ENCODE results near the gene ALOX15B.

ALOX15B gene

GRCh38 chr17:8038954-8039610, at the start of gene ALOX15B:
ALOX15B (plus strand) TSS chr17:8039059; CDS start chr17:8039156, 97 bp downstream.
- no peak for DNase-seq (ENCODE audit: extremely low spot score)
- ChIA-PET POLR2A (no interaction called here), CTCF (no interaction called here)
- TF ChIP-seq TARDBP (IDR thresholded peaks at IDR 0.05): no peak
- no peak for TF ChIP-seq HDGF (IDR thresholded peaks at IDR 0.05; ENCODE audit: borderline replicate concordance)
- TF ChIP-seq LEF1 (IDR thresholded peaks at IDR 0.05; ENCODE audit: borderline replicate concordance): no peak
- TF ChIP-seq SP1 (IDR thresholded peaks at IDR 0.05): no peak
- no peak for TF ChIP-seq FOXA1 (IDR thresholded peaks at IDR 0.05)
- TF ChIP-seq BHLHE40 (IDR thresholded peaks at IDR 0.05; ENCODE audit: borderline replicate concordance): no peak
- no peak for TF ChIP-seq SUZ12 (IDR thresholded peaks at IDR 0.05)
- TF ChIP-seq ELF4 (IDR thresholded peaks at IDR 0.05): no peak
- no peak for TF ChIP-seq NFRKB (IDR thresholded peaks at IDR 0.05)
- no peak for TF ChIP-seq ARNT (IDR thresholded peaks at IDR 0.05)
- no peak for TF ChIP-seq FOXM1 (IDR thresholded peaks at IDR 0.05; ENCODE audit: borderline replicate concordance)
- TF ChIP-seq CTBP1 (IDR thresholded peaks at IDR 0.05; ENCODE audit: borderline replicate concordance): no peak
- TF ChIP-seq FOXK2 (IDR thresholded peaks at IDR 0.05): no peak
- no peak for TF ChIP-seq PKNOX1 (IDR thresholded peaks at IDR 0.05)

GRCh38 chr17:7989781-7990655, 48.8 kb upstream of the ALOX15B start:
- TF ChIP-seq FOXK2 (IDR thresholded peaks at IDR 0.05) (no peak), ZNF384 (IDR thresholded peaks at IDR 0.05) (no peak), ELF4 (IDR thresholded peaks at IDR 0.05) (peak; percentile 46; the same call in 1 of the 2 replicates), TARDBP (IDR thresholded peaks at IDR 0.05) (no peak), ARNT (IDR thresholded peaks at IDR 0.05) (no peak), BHLHE40 (IDR thresholded peaks at IDR 0.05; ENCODE audit: borderline replicate concordance) (no peak), PKNOX1 (IDR thresholded peaks at IDR 0.05) (no peak), L3MBTL2 (conservative IDR thresholded peaks at IDR 0.05) (peak; percentile 76), FOXA1 (IDR thresholded peaks at IDR 0.05) (no peak)
- CTCF ChIA-PET: interaction anchor here (0.5 to 3.0 kb wide), 27 partner anchors 9 to 362 kb away, joined by 3 to 14 read pairs (median 4); partner anchors contain the start of genes KDM6B, NAA38 and RNF227
- DNase-seq (ENCODE audit: extremely low spot score): peak; percentile 89
- POLR2A ChIA-PET: interaction anchor here (0.9 to 2.9 kb wide), 9 partner anchors 12 to 245 kb away, joined by 3 to 21 read pairs (median 4); partner anchors contain the start of genes CNTROB, RNF227 and TRAPPC1

- ChIA-PET POLR2A (interaction anchor here (0.7 to 1.1 kb wide), 2 partner anchors 16 to 77 kb away, joined by 3 read pairs; partner anchors contain the start of gene RNF227), CTCF (interaction anchor here (1.3 kb wide), 1 partner anchor 129 kb away, joined by 3 read pairs; no protein-coding TSS in a partner anchor)
- DNase-seq (ENCODE audit: extremely low spot score): no peak
- TF ChIP-seq PKNOX1 (IDR thresholded peaks at IDR 0.05): no peak
- no peak for TF ChIP-seq ARNT (IDR thresholded peaks at IDR 0.05)
- TF ChIP-seq CTBP1 (IDR thresholded peaks at IDR 0.05; ENCODE audit: borderline replicate concordance): no peak
- no peak for TF ChIP-seq NFRKB (IDR thresholded peaks at IDR 0.05)
- no peak for TF ChIP-seq HDGF (IDR thresholded peaks at IDR 0.05; ENCODE audit: borderline replicate concordance)
- TF ChIP-seq ELF4 (IDR thresholded peaks at IDR 0.05): no peak
- no peak for TF ChIP-seq FOXM1 (IDR thresholded peaks at IDR 0.05; ENCODE audit: borderline replicate concordance)
- no peak for TF ChIP-seq TARDBP (IDR thresholded peaks at IDR 0.05)
- no peak for TF ChIP-seq FOXA1 (IDR thresholded peaks at IDR 0.05)
- TF ChIP-seq BHLHE40 (IDR thresholded peaks at IDR 0.05; ENCODE audit: borderline replicate concordance): no peak
- TF ChIP-seq L3MBTL2 (conservative IDR thresholded peaks at IDR 0.05): no peak
- TF ChIP-seq FOXK2 (IDR thresholded peaks at IDR 0.05): no peak
- no peak for TF ChIP-seq SP1 (IDR thresholded peaks at IDR 0.05)
Measured at GRCh38 chr17:7992516-7992915, 46.3 kb upstream of the ALOX15B start.

GRCh38 chr17:7992924-7993323, 45.9 kb upstream of the ALOX15B start:
- DNase-seq (ENCODE audit: extremely low spot score): no peak
- POLR2A ChIA-PET: interaction anchor here (0.7 to 1.1 kb wide), 2 partner anchors 16 to 77 kb away, joined by 3 read pairs; partner anchors contain the start of gene RNF227
- CTCF ChIA-PET: interaction anchor here (1.3 kb wide), 1 partner anchor 130 kb away, joined by 3 read pairs; no protein-coding TSS in a partner anchor
- TF ChIP-seq PKNOX1 (IDR thresholded peaks at IDR 0.05): peak; percentile 34; the same call in 1 of the 2 replicates
- TF ChIP-seq CTBP1 (IDR thresholded peaks at IDR 0.05; ENCODE audit: borderline replicate concordance): no peak

GRCh38 chr17:7993972-7994589, 44.8 kb upstream of the ALOX15B start:
- no peak for DNase-seq (ENCODE audit: extremely low spot score)
- ChIA-PET CTCF (interaction anchor here (1.3 kb wide), 1 partner anchor 131 kb away, joined by 3 read pairs; no protein-coding TSS in a partner anchor), POLR2A (no interaction called here)
- TF ChIP-seq TARDBP (IDR thresholded peaks at IDR 0.05) (no peak), SP1 (IDR thresholded peaks at IDR 0.05) (no peak), FOXA1 (IDR thresholded peaks at IDR 0.05) (no peak), HDGF (IDR thresholded peaks at IDR 0.05; ENCODE audit: borderline replicate concordance) (no peak), ARNT (IDR thresholded peaks at IDR 0.05) (no peak), ZNF384 (IDR thresholded peaks at IDR 0.05) (no peak), LEF1 (IDR thresholded peaks at IDR 0.05; ENCODE audit: borderline replicate concordance) (no peak), ELF4 (IDR thresholded peaks at IDR 0.05) (no peak), FOXM1 (IDR thresholded peaks at IDR 0.05; ENCODE audit: borderline replicate concordance) (no peak), NFRKB (IDR thresholded peaks at IDR 0.05) (no peak), PKNOX1 (IDR thresholded peaks at IDR 0.05) (no peak), FOXK2 (IDR thresholded peaks at IDR 0.05) (no peak), CTBP1 (IDR thresholded peaks at IDR 0.05; ENCODE audit: borderline replicate concordance) (no peak), L3MBTL2 (conservative IDR thresholded peaks at IDR 0.05) (no peak), BHLHE40 (IDR thresholded peaks at IDR 0.05; ENCODE audit: borderline replicate concordance) (no peak), SUZ12 (IDR thresholded peaks at IDR 0.05) (no peak)
